ENCODE results near the gene VPREB3.

DNA sequence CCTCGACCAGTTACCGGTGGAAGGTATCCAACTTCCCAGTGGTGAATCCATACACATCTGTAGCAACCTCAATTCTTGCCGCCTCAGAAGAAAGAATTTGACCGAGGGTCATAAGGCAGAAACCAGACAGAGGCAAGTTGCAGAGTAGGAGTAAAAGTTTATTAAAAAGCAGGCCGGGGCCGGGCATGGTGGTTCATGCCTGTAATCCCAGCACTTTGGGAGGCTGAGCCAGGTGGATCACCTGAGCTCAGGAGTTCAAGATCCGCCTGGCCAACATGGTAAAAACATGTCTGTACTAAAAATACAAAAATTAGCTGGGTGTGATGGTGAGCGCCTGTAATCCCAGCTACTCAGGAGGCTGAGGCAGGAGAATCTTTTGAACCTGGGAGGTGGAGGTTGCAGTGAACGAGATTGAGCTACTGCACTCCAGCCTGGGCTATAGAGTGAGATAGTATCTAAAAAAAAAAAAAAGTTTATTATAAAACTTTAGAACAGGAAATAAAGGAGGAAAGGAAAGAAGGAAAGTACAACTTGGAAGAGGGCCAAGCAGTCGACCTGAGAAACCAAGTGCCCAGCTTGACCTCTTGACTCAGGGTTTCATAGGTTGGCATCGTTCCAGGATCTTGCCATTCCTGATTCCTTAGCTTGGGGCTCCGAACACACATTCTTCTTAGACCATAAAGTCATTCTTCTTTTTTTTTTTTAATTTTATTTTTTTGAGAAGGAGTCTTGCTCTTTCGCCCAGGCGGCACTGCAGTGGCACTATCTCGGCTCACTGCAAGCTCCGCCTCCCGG is 35.7 kb downstream of the VPREB3 start:
- TF ChIP-seq, protein P1, sequence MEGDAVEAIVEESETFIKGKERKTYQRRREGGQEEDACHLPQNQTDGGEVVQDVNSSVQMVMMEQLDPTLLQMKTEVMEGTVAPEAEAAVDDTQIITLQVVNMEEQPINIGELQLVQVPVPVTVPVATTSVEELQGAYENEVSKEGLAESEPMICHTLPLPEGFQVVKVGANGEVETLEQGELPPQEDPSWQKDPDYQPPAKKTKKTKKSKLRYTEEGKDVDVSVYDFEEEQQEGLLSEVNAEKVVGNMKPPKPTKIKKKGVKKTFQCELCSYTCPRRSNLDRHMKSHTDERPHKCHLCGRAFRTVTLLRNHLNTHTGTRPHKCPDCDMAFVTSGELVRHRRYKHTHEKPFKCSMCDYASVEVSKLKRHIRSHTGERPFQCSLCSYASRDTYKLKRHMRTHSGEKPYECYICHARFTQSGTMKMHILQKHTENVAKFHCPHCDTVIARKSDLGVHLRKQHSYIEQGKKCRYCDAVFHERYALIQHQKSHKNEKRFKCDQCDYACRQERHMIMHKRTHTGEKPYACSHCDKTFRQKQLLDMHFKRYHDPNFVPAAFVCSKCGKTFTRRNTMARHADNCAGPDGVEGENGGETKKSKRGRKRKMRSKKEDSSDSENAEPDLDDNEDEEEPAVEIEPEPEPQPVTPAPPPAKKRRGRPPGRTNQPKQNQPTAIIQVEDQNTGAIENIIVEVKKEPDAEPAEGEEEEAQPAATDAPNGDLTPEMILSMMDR (IDR thresholded peaks at IDR 0.05; ENCODE audit: poor library complexity): no peak
- TF ChIP-seq EZH2phosphoT487 (IDR thresholded peaks at IDR 0.05; ENCODE audit: low read depth, severe bottlenecking, unreplicated experiment): no peak

All from hepatocyte (in vitro differentiated cells).